IPS-18c (cell line): ENCODE measurements around the gene CHRM5.

Experiments
- H3K4me3 ChIP-seq: 2 replicates; pipeline ENCODE4 v1.7.0; 2013; ENCODE audit warnings: low read depth, mild to moderate bottlenecking, low read length, moderate library complexity; ENCODE audit not compliant: insufficient read depth
- H3K9me3 ChIP-seq: one replicate; pipeline ENCODE4 v1.6.1; 2013; ENCODE audit warnings: mild to moderate bottlenecking, low read length, moderate library complexity; ENCODE audit not compliant: control insufficient read depth, insufficient read depth

Gene CHRM5

DNA sequence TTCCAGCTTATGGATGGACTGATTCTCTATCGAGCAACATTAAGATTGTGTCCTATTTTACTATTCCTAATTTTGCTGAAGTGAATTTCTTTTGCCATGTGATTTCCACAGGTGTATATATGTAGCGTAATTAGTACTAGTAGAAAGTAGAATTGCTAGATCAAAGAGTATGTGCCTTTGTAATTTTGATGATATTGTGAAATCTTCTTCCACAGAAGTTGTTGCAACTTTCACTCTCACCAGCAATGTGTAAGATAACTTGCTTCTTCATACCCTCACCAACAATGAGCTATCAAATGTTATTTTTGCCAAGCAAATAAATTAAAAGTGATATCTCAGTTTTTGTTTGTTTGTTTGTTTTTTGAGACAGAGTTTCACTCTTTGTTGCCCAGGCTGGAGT, 139.0 kb downstream of the CHRM5 start:
- Histone ChIP-seq H3K4me3 (no peak overlapping the region), H3K9me3 (no peaks in the 10 kb centered on the region)

DNA sequence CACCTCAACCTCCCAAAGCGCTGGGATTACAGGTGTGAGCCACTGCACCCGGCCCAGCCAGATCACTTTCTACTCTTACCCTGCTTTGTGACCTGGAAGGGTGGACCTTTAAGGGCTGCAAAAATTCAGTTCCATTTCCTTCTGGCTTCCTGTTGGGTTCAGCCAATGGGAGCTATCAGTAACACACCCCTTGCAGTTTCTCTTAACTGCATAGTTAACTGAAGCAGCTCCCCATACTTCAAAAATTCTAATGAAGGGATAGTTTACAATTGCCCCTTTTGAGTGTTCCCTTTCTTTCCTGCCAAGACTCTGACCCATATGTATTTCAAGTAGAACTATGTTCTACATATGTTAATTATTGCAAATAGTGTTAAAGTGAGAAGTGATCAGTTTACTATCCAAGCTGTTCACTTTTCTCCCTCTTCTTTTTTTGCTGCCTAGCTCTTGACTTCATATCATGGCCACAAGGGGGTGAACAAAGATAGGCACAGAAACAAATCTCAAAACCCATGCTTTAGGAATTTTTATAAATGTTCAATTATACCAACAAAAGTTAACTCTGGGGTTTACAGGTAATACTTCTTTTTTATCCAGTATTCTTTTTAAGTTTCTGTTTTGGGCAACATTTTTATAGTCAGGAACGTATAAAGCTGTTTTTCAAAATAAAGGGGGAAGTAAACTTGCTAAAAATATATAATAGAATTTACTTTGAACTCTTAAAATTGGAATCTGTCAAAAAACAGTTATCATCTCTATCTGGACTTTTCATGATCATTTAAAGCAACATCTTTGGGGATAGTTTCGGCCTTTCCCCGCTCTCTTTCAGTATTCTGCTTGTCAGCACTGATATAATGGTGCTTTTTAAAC, 141.7 kb downstream of the CHRM5 start:
- no peak overlapping the region for H3K4me3 ChIP-seq
- no peaks in the 10 kb centered on the region for H3K9me3 ChIP-seq

DNA sequence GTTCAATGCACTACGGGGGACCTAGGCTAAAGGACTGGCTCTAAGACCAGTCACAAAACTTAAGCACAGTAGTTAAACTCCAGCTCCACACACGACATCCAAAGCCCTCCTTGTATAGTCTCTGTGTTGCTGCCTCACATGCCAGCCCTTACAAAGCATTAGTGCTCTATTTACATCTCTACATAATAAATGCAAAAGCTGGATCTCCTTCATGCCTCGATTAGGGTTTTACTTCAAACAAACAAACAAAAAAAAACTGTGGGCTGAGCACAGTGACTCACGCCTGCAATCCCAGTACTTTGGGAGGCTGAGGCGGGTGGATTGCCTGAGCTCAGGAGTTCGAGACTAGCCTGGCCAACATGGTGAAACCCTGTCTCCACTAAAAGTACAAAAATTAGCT, 143.2 kb downstream of the CHRM5 start:
- no peaks in the 10 kb centered on the region for H3K9me3 ChIP-seq
- H3K4me3 ChIP-seq: no peak overlapping the region

DNA sequence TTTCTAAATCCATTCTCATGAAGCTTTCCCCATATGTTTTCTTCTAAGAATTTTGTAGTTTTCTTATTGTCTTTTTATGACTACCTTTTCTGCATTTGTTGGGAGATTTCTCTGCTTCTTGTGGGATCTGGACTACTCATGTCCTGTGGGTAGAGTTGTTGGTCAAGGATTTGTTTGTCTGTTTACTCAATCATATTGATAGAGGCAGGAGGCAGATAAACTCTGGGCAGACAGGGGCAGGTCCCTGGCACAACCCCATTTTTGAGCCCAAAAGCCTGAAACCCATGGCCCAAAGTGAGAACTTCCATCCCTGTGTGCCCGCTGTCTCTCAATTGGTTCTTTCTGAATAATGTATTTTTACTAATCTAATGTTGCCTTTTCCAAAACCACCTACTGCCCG, 145.9 kb downstream of the CHRM5 start:
- Histone ChIP-seq H3K4me3 (no peak overlapping the region), H3K9me3 (no peaks in the 10 kb centered on the region)

DNA sequence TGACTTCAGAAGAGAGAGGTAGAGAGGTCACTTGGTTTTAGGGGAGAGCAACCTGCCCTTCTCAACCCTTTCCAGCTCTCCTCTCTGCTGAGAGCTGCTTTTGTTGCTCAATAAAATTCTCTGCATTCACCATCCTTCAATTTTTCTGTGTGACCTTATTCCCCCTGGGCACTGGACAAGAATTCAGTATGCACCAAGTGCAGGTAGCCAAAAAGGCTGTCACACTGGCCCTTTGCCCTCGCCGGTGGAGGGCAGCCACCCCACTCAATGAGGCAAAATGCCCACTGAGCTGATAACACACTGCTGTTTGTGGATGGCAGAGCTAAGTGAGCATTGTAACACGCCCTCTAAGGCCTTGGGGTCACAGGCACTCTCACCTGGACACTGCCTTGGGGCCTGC, 146.4 kb downstream of the CHRM5 start:
- no peak overlapping the region for H3K4me3 ChIP-seq
- H3K9me3 ChIP-seq: no peaks in the 10 kb centered on the region

DNA sequence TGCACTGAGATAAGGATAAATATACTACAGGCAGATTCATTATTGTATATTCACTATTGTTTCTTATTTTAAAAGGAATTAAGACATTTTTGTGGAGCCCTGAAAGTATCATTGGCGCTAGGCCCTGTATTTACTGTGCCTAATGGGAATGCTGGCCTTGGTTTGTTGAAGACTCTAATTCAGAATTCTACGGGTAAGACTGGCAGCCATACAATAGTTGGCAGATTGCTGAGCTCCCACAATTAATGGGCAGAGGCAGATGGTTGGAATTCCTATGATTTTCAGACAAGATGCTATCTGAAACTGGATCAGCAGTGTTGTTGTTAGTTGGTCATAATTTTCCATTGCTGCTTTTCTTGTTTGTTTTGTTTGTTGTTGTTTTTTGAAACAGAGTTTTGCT, 148.3 kb downstream of the CHRM5 start:
- Histone ChIP-seq H3K4me3 (no peak overlapping the region), H3K9me3 (no peaks in the 10 kb centered on the region)
